CD4-positive, alpha-beta T cell treated with Interleukin-17A for 4 hours (primary cell): ENCODE measurements around the gene RUSF1.
"Not testable (repeated sequence)": the region's sequence is repeated elsewhere in the genome, so short reads cannot be mapped to it uniquely, and the experiment has no call there.

ENCODE experiments used
- DNase-seq: peaks from one replicate; pipeline ENCODE4 v3.0.0-alpha.2; 2020; ENCODE audit warnings: mixed read lengths

RUSF1 gene

DNA sequence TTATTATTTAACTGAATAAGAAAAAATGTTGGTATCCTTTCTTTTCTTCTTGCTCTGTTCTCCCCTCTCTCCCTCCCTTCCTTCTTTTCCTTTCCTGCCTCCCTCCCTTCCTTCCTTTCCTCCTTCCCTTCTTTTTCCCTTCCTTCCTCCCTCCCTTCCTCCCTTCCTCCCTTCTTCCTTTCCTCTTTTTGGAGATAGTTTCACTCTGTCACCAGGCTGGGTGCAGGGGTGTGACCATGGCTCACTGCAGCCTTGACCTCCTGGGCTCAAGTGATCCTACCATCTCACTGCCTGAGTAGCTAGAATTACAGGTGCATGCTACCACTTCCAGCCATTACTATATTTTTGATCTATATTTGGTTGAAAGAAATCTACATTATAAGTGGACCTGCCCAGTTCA is 5.7 kb upstream of the RUSF1 start:
- no peak for DNase-seq

DNA sequence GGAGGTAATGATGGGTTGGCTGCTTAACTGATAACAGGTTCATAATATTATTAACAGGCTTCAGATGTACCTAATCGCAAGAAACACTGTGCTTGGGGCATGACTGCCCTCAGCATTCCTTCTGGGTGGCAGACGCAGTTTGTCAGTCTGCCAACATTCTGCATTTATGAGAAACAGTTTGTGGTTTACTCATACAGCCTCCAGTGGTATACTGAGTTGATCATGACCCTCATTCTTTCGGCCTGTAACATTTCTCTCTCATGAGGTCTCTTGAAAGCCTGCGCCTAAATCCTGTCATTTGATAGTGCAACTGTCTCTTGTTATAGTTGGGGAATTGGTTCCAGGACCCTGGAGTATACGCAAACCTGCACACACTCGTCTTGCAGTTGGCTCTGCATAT is 4.9 kb upstream of the RUSF1 start:
- DNase-seq: no peak

DNA sequence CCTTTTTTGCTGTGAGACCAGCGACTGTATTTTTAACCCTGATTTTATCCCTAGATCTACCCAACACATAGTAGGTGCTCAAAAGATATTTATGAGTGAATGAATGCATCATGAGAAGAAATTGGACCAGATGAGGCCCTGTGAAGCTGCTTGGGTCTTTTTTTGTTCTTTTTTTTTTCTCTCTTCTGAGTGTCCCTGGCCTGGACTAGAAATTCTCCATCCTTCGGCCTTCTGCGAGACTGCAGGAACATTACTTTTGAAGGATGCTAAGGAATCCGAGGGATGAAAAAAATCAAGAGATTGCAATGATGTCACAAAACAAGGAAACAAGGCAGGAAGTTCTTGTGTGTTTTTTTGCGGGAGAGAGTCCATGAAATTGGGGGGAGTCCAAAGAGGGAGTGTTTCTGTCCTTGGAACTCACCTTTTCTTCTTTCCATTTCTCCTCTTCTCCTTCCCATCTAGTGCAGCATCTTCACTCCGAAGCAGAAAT is 560 bp upstream of the RUSF1 start:
- DNase-seq: no peak

DNA sequence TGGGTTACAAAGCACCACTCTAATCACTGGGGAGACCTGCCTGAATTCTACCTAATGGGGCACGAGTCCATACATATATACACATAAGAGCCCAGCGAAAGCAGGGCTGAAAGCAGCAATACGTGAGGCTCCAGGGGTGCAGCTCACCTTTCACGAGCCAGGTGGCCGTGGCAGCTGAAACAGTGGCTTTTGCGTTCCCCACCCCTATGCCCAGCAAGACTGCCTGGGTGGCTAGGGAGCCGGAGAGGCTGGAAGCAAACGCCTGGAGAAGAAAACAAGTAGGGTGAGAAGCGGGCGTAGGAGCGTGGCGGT is 618 bp downstream of the RUSF1 start:
- no peak for DNase-seq

DNA sequence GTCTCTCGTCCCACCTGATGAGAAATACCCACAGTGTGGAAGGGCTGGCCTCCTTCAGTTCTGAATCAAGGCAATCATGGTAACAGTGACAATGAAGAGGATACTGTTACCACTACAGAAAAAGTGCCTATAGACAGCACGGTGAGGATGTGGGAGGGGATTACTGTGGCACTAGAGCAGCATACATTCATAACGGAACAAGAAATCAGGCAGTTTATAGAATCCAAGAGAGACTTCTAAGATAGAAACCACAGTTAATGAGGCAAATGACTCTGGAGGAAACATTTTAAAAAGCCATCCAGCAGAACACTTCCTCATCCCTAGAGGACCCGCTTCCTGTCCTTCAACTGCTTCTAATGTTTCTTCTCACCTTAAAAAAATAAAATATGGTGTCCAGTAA is 2.7 kb downstream of the RUSF1 start:
- no peak for DNase-seq

DNA sequence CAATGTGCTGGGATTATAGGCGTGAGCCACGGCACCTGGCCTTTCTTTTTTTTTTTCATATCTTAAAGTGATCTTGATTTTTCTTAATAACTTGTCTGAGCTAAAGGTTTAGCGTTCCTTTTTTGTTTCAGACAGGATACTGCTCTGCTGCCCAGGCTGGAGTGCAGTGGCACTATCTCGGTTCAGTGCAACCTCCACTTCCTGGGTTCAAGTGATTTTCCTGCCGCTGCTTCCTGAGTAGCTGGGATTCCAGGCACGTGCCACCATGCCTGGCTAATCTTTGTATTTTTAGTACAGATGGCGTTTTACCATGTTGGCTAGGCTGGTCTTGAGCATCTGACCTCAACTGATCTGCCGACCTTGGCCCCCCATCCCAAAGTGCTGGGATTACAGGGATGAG is 4.0 kb downstream of the RUSF1 start:
- no peak for DNase-seq

DNA sequence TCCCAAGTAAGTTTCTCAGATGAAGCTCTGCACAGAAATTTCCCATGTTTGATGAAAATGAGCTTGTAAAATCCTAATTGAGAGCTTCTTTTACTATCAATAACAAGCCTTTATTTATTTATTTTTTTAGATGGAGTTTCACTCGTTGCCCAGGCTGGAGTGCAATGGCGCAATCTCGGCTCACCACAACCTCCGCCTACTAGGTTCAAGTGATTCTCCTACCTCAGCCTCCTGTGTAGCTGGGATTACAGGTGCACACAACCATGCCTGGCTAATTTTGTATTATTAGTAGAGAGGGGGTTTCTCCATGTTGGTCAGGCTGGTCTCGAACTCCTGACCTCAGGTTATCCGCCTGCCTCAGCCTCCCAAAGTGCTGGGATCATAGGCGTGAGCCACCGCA is 4.6 kb downstream of the RUSF1 start:
- DNase-seq: not testable (repeated sequence)

DNA sequence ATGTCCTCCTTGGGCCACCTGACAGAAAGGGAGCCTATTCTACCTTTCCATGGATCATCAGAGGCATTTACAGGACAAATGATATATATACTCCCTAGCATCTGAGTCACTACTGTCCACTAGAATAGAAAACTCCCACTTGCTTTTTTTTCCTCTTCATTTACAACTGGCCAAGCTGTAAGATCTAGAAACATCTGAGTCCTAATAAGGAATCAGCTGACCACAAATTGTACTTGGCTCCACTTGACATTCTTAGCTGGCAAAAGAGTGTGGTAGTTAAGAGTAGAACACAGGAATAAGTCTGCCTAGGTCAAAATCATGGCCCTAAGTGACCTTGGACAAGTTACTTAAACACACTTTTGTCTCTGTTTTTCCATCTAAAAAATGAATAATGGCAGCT is 5.2 kb downstream of the RUSF1 start:
- no peak for DNase-seq

DNA sequence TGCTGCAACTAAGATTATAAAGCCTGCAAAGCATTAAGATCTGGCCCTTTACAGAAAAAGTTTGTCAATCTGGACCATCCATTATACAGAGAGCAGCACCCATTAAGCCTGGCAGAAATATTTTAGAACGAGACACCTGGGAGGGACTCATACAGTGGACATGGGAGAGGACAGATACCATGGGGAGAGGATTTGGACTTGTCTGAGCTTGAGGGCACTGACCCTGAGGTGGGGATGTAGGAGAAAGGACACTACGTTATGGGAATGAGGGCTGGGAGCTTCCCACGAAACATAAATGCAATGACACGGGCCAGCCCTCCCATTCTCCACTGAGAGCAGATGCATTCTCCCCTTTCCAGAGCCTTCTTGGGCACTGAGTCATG is 6.2 kb downstream of the RUSF1 start:
- no peak for DNase-seq

DNA sequence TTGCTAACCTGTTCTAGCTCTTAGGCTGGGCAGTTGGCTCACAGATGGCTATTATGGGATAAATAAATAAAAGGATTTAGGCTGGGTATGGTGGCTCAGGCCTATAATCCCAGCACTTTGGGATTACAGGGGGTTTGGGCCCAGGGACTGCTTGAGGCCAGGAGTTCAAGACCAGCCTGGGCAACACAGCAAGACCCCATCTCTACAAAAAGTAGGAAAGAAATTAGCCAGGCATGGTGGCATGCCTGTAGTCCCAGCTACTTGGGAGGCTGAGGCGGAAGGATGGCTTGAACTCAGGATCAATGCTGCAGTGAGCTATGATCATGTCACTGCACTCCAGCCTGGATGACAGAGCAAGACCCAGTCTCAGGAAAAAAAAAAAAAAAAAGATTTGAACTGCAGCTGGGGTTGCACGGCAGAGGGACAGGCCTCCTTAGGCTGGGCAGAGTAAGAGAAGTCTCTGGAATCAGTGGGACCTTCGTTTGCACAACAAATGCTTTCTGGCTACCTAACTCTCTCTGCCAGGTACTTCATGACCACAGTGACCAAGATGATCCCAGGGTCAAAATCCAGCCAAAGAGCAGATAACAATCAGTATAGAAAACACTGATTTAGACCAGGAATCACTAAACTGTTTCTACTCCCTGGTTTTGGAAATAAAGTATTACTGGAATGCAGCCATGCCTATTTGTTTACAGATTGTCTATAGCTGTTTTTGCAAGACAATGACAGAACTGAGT is 6.8 kb downstream of the RUSF1 start:
- no peak for DNase-seq

DNA sequence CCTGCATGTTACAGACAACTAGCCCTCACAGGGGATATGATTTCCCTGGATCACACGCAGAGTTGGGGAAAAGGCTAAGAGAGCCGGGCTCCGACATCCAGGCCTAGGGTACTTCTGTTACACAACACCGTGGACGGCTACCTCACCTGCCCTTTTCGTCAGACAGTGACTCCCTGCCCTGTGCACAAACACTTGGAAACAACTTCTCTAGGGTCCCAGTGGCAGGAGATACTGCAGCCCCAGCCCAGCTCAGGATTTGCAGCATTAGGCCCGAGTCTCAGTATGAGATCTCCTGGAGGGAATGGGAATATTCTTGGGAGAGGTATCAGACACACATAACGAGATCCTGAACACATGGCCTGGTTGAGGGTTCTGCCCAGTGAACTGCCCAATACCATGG is 8.3 kb downstream of the RUSF1 start:
- no peak for DNase-seq

DNA sequence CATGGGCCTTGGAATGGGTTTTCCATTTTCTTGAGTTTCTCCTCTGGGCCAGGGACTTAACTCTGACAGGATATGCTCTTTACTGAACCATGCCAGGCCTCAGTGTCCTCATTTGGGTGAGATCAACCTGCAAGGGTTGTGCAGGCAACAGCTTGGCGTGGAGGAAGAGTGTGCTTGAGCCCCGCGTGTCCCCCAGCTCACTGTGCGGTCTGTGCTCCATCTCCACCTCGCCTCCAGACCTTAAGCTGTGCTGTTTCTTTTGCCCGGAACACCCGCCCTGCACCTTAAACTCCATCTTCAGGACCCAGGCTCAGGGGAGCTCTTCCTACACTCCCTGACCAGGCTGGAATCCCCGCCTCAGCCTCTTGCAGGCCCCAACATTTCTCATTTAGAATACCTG is 9.7 kb downstream of the RUSF1 start:
- DNase-seq: no peak

DNA sequence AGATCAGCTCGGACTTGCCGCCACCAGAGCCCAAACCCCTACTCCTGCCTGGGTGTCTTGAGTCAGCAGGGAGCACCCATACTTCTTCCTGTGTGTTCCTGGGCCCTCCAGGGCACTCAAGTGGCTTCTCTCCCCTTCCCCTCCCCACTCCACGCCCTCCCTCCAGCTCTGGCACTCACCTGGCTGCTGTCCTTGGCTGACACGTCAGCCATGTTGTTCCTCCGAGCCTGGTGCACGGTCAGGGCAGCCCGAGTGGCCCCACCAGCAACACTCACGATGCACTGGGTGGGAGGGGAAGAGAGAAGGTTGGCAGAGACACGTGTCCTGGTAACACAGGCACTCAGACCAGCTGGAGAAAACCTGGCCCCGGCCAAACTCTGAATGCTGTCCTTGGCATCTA is 11.5 kb downstream of the RUSF1 start:
- DNase-seq: no peak

DNA sequence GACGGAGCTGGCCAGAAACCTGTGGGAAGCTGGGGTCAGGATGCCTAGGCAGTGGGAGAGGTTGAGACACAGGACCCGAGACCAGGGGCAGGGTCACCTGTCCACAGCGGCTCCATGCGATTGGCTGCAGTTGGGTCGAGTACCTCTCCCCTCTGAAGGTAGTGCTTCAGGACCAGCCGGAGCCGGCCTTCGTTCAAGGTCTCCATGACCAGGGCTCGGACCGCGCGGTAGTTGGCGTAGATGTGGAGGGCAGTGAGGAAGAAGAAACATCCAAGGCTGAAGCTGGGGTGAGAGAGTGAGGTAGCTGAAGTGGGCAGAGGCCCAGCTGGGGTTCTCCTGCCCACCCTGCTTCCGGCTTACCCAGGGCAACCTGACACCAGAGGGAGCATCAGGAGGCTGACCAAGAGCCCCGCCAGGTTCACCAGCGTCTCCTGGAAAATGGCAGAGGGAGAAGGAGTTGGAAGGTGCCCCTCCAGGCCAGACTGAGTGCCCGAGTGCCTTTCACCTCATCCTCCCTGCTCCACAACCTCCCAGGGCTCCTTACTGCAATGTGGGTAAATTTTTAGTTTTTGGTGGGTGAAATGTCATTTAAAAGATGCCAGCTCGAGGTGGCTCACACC is 14.6 kb downstream of the RUSF1 start:
- no peak for DNase-seq

DNA sequence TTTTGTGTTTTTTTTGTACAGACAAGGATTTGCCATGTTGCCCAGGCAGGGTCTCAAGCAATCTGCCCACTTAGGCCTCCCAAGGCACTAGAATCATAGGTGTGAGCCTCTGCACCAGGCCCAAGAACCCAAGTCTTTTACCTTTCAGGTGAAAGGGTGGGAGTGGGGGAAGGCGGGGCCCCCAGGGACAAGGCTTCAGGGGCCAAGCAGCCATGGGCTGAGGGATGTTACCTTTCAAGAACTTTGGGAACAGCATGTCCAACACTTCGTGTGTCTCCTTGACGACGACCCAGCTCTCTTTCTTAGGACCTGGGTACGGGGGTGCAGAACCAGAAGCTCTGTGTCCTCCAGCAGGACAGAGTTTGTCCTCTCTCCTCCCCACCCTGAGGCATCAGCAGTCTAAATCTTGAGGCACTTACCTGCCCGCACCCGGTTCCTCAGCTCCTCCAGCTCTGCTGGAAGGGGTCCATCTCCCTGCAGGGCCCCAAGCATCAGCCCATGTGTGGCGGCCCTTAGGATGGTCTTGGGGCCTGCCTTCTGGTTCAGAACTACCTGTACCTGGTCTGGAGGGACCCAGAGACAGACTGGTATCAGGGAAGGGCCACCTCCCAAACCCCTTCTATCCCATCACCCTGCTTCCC is 16.3 kb downstream of the RUSF1 start:
- DNase-seq: no peak

DNA sequence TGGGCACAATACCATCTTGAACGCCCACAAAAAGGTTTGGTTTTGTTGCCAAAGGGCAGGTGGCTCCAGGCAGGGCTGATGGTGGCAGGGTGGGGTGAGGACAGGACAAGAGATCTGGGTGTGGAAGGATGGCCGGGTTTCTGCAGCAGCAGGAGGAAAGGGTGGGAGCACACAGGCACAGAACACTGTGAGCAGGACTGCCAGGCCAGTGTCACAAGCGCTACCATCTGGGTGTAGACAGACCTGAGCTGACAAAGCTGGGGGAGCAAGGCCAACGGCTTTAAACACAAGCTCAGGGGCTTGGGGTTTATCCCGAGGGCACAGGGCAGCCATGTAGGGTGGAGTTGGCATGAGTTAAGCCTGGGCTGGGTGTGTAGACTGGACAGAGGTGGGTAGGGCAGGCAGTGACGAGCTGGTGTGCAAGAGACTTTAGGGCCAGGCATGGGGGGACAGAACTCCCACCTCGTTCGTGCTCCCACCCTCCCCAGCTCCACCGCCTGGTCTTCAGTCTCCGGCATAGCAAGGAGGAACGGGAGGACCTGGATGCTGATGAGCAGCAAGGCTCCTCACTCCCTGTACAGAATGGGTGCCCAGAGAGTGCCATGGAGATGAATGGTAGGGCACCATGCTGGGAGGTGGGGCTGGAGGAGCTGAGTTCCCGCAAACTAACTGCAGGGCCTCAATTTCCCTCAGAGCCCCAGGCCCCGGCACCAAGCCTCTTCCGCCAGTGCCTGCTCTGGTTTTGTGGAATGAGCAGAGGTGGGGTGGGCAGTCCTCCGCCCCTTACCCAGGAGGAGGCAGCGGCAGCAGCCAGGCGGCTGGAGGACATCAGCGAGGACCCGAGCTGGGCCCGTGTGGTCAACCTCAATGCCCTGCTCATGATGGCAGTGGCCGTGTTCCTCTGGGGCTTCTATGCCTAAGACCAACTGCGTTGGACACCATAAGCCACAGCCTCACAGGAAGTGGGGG is 18.3 kb downstream of the RUSF1 start:
- DNase-seq: no peak

DNA sequence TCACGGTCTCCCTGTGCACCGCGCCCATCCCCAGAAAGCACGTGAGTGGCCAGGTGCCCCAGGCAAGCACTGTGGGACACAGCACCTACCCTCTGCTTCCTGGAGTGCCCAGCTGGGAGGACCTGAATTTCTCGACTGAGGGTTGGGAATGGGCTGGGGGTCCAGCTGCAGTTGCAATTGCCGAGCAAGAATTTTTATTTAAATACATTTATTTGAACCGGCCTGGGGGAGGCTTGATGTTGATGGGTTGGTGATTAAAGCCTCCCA is 19.0 kb downstream of the RUSF1 start:
- DNase-seq: no peak

DNA sequence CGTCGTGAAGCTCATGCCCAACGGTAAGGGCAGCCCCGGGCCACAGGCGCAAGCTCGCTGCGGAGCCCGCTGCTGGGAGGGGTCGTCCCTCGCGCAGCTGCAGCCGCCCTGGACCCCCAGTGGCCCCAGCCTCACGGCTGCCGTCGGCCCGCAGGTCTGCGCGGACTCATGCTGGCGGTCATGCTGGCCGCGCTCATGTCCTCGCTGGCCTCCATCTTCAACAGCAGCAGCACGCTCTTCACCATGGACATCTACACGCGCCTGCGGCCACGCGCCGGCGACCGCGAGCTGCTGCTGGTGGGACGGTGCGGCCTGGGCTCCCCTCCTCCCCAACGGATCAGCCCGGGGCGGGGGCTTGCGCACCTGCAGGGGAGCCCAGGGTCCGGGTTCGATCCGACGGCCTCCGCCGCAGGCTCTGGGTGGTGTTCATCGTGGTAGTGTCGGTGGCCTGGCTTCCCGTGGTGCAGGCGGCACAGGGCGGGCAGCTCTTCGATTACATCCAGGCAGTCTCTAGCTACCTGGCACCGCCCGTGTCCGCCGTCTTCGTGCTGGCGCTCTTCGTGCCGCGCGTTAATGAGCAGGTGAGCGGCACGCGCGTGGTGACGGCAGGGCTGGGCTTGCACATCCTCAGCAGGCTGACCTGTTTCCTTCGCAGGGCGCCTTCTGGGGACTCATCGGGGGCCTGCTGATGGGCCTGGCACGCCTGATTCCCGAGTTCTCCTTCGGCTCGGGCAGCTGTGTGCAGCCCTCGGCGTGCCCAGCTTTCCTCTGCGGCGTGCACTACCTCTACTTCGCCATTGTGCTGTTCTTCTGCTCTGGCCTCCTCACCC is 19.5 kb downstream of the RUSF1 start:
- no peak for DNase-seq

DNA sequence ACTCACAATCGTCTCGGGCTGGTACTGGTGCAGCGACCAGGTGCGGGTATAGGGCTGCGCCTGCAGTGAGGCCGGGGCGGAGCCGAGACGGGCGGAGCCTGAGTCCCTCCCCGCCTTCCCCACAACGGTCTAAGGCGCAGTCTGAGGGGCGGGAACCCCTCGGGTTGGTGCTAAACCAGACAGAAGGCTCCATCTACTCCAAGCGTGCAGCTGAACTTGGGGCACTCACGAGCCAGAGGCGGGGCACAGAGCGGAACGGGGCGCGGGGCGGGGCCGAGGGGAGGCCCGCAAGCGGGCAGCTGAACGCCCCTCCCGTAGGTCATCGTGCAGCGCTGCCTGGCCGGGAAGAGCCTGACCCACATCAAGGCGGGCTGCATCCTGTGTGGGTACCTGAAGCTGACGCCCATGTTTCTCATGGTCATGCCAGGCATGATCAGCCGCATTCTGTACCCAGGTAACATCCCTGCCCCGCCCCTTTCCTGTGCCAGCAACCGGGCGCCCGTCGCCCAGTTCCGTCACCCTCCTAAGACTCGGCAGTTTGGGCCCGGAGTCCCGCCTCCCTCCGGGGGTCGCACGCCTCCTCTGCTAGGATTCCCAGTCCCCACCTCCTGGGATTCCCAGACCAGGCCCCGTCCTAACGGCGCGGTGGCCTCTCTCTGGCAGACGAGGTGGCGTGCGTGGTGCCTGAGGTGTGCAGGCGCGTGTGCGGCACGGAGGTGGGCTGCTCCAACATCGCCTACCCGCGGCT is 20.3 kb downstream of the RUSF1 start:
- DNase-seq: peak; percentile 87

DNA sequence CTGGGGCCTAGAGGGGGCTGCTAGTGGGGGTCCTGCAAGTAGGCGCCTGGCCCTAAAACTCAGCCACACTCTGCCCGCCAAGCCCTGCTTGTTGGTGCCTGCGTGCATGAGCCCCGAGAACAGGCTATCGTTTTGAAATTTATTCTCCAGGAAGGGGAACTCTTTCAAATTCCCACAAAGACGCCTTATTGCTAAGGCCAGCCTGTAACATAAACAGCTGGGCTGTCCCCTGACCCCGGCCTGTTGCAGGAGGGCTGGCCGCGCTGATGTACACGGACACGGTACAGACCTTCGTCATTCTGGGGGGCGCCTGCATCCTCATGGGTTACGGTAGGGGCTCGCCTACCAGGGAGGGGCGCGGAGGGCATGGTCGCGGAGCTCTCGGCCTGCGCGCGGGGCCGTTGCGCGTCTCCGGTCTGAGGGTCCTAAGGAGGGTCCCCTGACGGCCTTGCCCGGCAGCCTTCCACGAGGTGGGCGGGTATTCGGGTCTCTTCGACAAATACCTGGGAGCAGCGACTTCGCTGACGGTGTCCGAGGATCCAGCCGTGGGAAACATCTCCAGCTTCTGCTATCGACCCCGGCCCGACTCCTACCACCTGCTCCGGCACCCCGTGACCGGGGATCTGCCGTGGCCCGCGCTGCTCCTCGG is 21.0 kb downstream of the RUSF1 start:
- DNase-seq: peak; percentile 19

DNA sequence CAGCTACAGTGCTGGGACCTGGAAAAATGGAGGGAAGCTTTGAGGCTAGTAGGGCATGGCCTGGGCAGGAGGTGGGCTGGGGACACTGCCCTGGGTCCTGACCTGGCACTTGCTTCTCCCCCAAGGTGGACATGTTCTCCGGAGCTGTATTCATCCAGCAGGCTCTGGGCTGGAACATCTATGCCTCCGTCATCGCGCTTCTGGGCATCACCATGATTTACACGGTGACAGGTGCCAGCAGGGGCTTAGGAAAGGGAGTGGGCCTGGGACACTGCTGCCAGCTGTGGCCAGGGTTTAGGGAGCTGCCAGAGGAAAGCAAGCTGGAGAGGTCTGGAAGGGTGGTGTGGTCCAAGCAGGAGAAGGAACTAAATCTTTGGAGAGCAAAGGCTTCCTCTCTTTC is 22.1 kb downstream of the RUSF1 start:
- no peak for DNase-seq
